Measurements from ENCODE around the gene RAB11FIP3. TPM values are rescaled to one million over a fixed set of nuclear protein-coding genes. Genes with fewer than 3 reads are reported as not detected.

The RAB11FIP3 gene
- polyA plus RNA-seq, 2 of the 4 experiments (the other 2 are of a cell fraction) = 6.7 to 18.0 TPM

GRCh38 chr16:519425-519824, 94.0 kb downstream of the RAB11FIP3 start:
- no peak overlapping the region for H3K4me3 ChIP-seq
- no peak for ATAC-seq
- no peak overlapping the region for H3K27ac ChIP-seq
- H3K4me1 ChIP-seq = no peaks in the 10 kb centered on the region; the same call in 2 of the 3 replicates
- CTCF ChIA-PET = interaction anchor here (1.5 to 1.7 kb wide), 2 partner anchors 10 to 24 kb away, joined by 6 to 8 read pairs; no protein-coding TSS in a partner anchor
- TF ChIP-seq E2F6 (IDR thresholded peaks at IDR 0.05; ENCODE audit: borderline replicate concordance, low read depth) = no peak
- TF ChIP-seq POLR2A (IDR thresholded peaks at IDR 0.05; ENCODE audit: low read length) = no peak
- no peak for TF ChIP-seq RFX5 (IDR thresholded peaks at IDR 0.05)
- no peak for TF ChIP-seq TFCP2L1 (CRISPR knock-in tag; IDR thresholded peaks at IDR 0.05)
- TF ChIP-seq CTCF (IDR thresholded peaks at IDR 0.05) = no peak
- TF ChIP-seq CHD4 (IDR thresholded peaks at IDR 0.05; ENCODE audit: borderline replicate concordance) = no peak
- TF ChIP-seq JUN (IDR thresholded peaks at IDR 0.05) = no peak
- no peak for TF ChIP-seq HMGXB4 (CRISPR knock-in tag; IDR thresholded peaks at IDR 0.05; ENCODE audit: borderline replicate concordance)
- TF ChIP-seq FOSL2 (IDR thresholded peaks at IDR 0.05) = no peak
- no peak for TF ChIP-seq FOSL2 (CRISPR knock-in tag; IDR thresholded peaks at IDR 0.05)
- TF ChIP-seq HDAC2 (IDR thresholded peaks at IDR 0.05) = no peak
- no peak for TF ChIP-seq SMC3 (IDR thresholded peaks at IDR 0.05)
- no peak for TF ChIP-seq ATOH8 (CRISPR knock-in tag; IDR thresholded peaks at IDR 0.05; ENCODE audit: low read depth)
- no peak for TF ChIP-seq CEBPB (IDR thresholded peaks at IDR 0.05)
- TF ChIP-seq RCOR1 (IDR thresholded peaks at IDR 0.05; ENCODE audit: low read depth, low read length) = no peak
- no peak for TF ChIP-seq CBX2 (IDR thresholded peaks at IDR 0.05; ENCODE audit: borderline replicate concordance, low read depth)
- TF ChIP-seq ZSCAN20 (CRISPR knock-in tag; IDR thresholded peaks at IDR 0.05) = no peak
- no peak for TF ChIP-seq CHD2 (IDR thresholded peaks at IDR 0.05; ENCODE audit: low read length, partially characterized antibody)
- TF ChIP-seq RARB (CRISPR knock-in tag; IDR thresholded peaks at IDR 0.05) = no peak
- no peak for TF ChIP-seq HOXB13 (CRISPR knock-in tag; IDR thresholded peaks at IDR 0.05; ENCODE audit: low read depth)
- TF ChIP-seq ZC3H11A (IDR thresholded peaks at IDR 0.05) = no peak
- POLR2A ChIA-PET = interaction anchor here (0.9 to 1.2 kb wide), 2 partner anchors 8 to 118 kb away, joined by 3 read pairs; partner anchors contain the start of genes CAPN15 and DECR2
- no peak for DNase-seq (ENCODE audit: low read depth in 1 of 2, low spot score in 1 of 2)
- no peak for FAIRE-seq
- 93% methylated on average over 13 of the region's 19 CpGs for WGBS (ENCODE audit: missing lambda C conversion rate)
- H3K4me2 ChIP-seq = no peak overlapping the region
- no peaks in the 10 kb centered on the region for H3K9me3 ChIP-seq

- ChIA-PET POLR2A (interaction anchor here (1.2 kb wide), 1 partner anchor 119 kb away, joined by 3 read pairs; the partner anchor contains the start of gene DECR2), CTCF (interaction anchor here (1.0 to 1.7 kb wide), 2 partner anchors 10 to 38 kb away, joined by 3 to 8 read pairs; no protein-coding TSS in a partner anchor)
- no peaks in the 10 kb centered on the region for H3K9me3 ChIP-seq
- DNase-seq (ENCODE audit: low read depth in 1 of 2, low spot score in 1 of 2) (no peak), FAIRE-seq (no peak), ATAC-seq (no peak)
- no peak overlapping the region for H3K4me3 ChIP-seq
- WGBS (ENCODE audit: missing lambda C conversion rate) = 97% methylated on average over 26 of the region's 35 CpGs
- no peak overlapping the region for H3K27ac ChIP-seq
- H3K4me1 ChIP-seq = peaks cover 3% of the 10 kb centered on the region
- TF ChIP-seq SREBF2 (IDR thresholded peaks at IDR 0.05) = no peak
- no peak overlapping the region for H3K4me2 ChIP-seq
These were observed 94.6 kb downstream of the RAB11FIP3 start for GRCh38 chr16:519841-520687.

Measured in A549 (cell line).